SK-N-SH (cell line): ENCODE measurements around the gene MMP28. TPM values are rescaled to one million over a fixed set of nuclear protein-coding genes. Genes with fewer than 3 reads are reported as not detected.

Experiments
- CTCF ChIA-PET: fragments of 300-600, 350-600 bp; formaldehyde crosslinking; extraction: SDS; loops from one replicate; lab custom pipeline; 2021; lab: Yijun Ruan, JAX
- POLR2A ChIA-PET: fragments of 350-600 bp; sonication (Branson Sonifier 250); formaldehyde crosslinking; extraction: SDS; loops from one replicate; lab custom pipeline; 2020; ENCODE audit warnings: antibody characterized with exemption, inconsistent platforms; lab: Yijun Ruan, JAX
- DNase-seq: peaks from one replicate; pipeline ENCODE4 v3.0.0; 2012
- H2AFZ ChIP-seq: fragments of 200-600 bp; sonication (generic); 2 replicates; pipeline ENCODE4 v1.8.1; 2016; ENCODE audit warnings: antibody characterized with exemption, mild to moderate bottlenecking, low read depth
- H3F3A ChIP-seq: fragments of 200-600 bp; sonication (generic); replicated peaks from 2 replicates; pipeline ENCODE3; 2016; ENCODE audit warnings: antibody characterized with exemption, mild to moderate bottlenecking; ENCODE audit not compliant: insufficient read depth
- H3K27ac ChIP-seq, 2 experiments: fragments of 200-500 bp in 1 of 2; fragments of 200-600 bp in 1 of 2; sonication (Bioruptor generic) in 1 of 2; sonication (generic), shearing (Covaris generic) in 1 of 2; 2 replicates each; pipeline versions ENCODE4 v1.5.1 to v1.6.1; 2014 to 2016; ENCODE audit warnings: low read depth in 2 of 2, inconsistent platforms in 1 of 2, low read length in 1 of 2, mild to moderate bottlenecking in 1 of 2, mixed read lengths in 1 of 2
- H3K27me3 ChIP-seq: fragments of 200-600 bp; sonication (generic), shearing (Covaris generic); 2 replicates; pipeline ENCODE4 v1.6.1; 2016; ENCODE audit warnings: mixed run types; ENCODE audit not compliant: insufficient read depth
- H3K36me3 ChIP-seq, 2 experiments: fragments of 200-500 bp in 1 of 2; fragments of 200-600 bp in 1 of 2; sonication (Bioruptor generic) in 1 of 2; sonication (generic) in 1 of 2; replicated peaks in 1 of 2; 2 replicates each; pipeline versions ENCODE3 to v1.5.1; 2014 to 2016; ENCODE audit warnings: low read length in 1 of 2, mild to moderate bottlenecking in 1 of 2; ENCODE audit not compliant: insufficient read depth in 2 of 2, control insufficient read depth in 1 of 2
- H3K4me1 ChIP-seq, 2 experiments: fragments of 200-500 bp in 1 of 2; fragments of 200-600 bp in 1 of 2; sonication (Bioruptor generic) in 1 of 2; sonication (generic), shearing (Covaris generic) in 1 of 2; 2 replicates each; pipeline versions ENCODE4 v1.5.1 to v1.6.1; 2014 to 2016; ENCODE audit warnings: low read depth in 1 of 2, low read length in 1 of 2, mixed run types in 1 of 2; ENCODE audit not compliant: insufficient read depth in 2 of 2, control insufficient read depth in 1 of 2
- H3K4me2 ChIP-seq: fragments of 200-600 bp; sonication (generic), shearing (Covaris generic); 2 replicates; pipeline ENCODE4 v1.6.1; 2017; ENCODE audit warnings: mixed run types
- H3K4me3 ChIP-seq, 2 experiments: fragments of 200-500 bp in 1 of 2; fragments of 200-600 bp in 1 of 2; sonication (Bioruptor generic) in 1 of 2; sonication (generic), shearing (Covaris generic) in 1 of 2; 2 replicates each; pipeline versions ENCODE4 v1.5.1 to v1.8.1; 2014 to 2016; ENCODE audit warnings: low read depth in 2 of 2, inconsistent platforms in 1 of 2, low read length in 1 of 2, mild to moderate bottlenecking in 1 of 2, mixed read lengths in 1 of 2, moderate library complexity in 1 of 2
- H3K79me2 ChIP-seq: fragments of 200-600 bp; sonication (generic); 2 replicates; pipeline ENCODE4 v1.8.1; 2017; ENCODE audit warnings: mild to moderate bottlenecking; ENCODE audit not compliant: insufficient read depth
- H3K9ac ChIP-seq: fragments of 200-600 bp; sonication (generic); 2 replicates; pipeline ENCODE4 v1.6.1; 2017; ENCODE audit warnings: mixed run types
- H3K9me2 ChIP-seq: fragments of 200-600 bp; sonication (generic); 2 replicates; pipeline ENCODE4 v1.6.1; 2017; ENCODE audit warnings: mixed run types
- H3K9me3 ChIP-seq: fragments of 200-600 bp; sonication (generic); 2 replicates; pipeline ENCODE4 v1.6.1; 2017; ENCODE audit warnings: mixed run types, mild to moderate bottlenecking, moderate library complexity
- H4K20me1 ChIP-seq: fragments of 200-600 bp; sonication (generic); 2 replicates; pipeline ENCODE4 v1.6.1; 2017; ENCODE audit warnings: mild to moderate bottlenecking, mixed run types; ENCODE audit not compliant: insufficient read depth
- ELF1 ChIP-seq: IDR thresholded peaks from 2 replicates; pipeline ENCODE4 v1.4.0; 2012
- FOXJ3 ChIP-seq: sonication (generic); formaldehyde crosslinking; IDR thresholded peaks from 2 replicates; pipeline ENCODE4 v1.5.1; 2020; ENCODE audit warnings: mild to moderate bottlenecking, missing genetic modification reagents
- FOXM1 ChIP-seq: IDR thresholded peaks from 2 replicates; pipeline ENCODE4 v1.4.0; 2012; ENCODE audit warnings: low read depth, mild to moderate bottlenecking
- GABPA ChIP-seq: IDR thresholded peaks from 2 replicates; pipeline ENCODE4 v1.4.0; 2012; ENCODE audit warnings: low read depth, mild to moderate bottlenecking
- GATA2 ChIP-seq: sonication (generic); formaldehyde crosslinking; IDR thresholded peaks from 2 replicates; pipeline ENCODE4 v1.5.0; 2020; ENCODE audit warnings: mild to moderate bottlenecking, missing genetic modification reagents
- MEF2A ChIP-seq: IDR thresholded peaks from 2 replicates; pipeline ENCODE4 v1.4.0; 2012; ENCODE audit warnings: low read depth, borderline replicate concordance
- NFIC ChIP-seq: IDR thresholded peaks from 2 replicates; pipeline ENCODE4 v1.4.0; 2012; ENCODE audit warnings: borderline replicate concordance
- NRF1 ChIP-seq: IDR thresholded peaks from 2 replicates; pipeline ENCODE4 v1.6.1; 2012; ENCODE audit warnings: low read depth, mild to moderate bottlenecking, low read length
- RAD21 ChIP-seq: IDR thresholded peaks from 2 replicates; pipeline ENCODE4 v1.6.1; 2012; ENCODE audit warnings: mild to moderate bottlenecking, low read length
- RCOR1 ChIP-seq: fragments of 150-350 bp; IDR thresholded peaks from 2 replicates; pipeline ENCODE4 v1.6.1; 2017; ENCODE audit warnings: antibody characterized with exemption, low read length
- REST ChIP-seq: IDR thresholded peaks from 2 replicates; pipeline ENCODE4 v1.6.1; 2012; ENCODE audit warnings: mild to moderate bottlenecking, low read depth, low read length, moderate library complexity
- RXRA ChIP-seq: IDR thresholded peaks from 2 replicates; pipeline ENCODE4 v1.4.0; 2012; ENCODE audit warnings: low read depth, mild to moderate bottlenecking, borderline replicate concordance
- SIN3A ChIP-seq: IDR thresholded peaks from 2 replicates; pipeline ENCODE4 v1.6.1; 2012; ENCODE audit warnings: low read depth, mild to moderate bottlenecking, low read length, moderate library complexity, borderline replicate concordance
- SMC3 ChIP-seq: IDR thresholded peaks from 2 replicates; pipeline ENCODE4 v1.6.1; 2012; ENCODE audit warnings: low read depth, low read length, improper control_type of control experiment
- TAF1 ChIP-seq: IDR thresholded peaks from 2 replicates; pipeline ENCODE4 v1.6.1; 2012; ENCODE audit warnings: low read depth, mild to moderate bottlenecking, low read length, moderate library complexity, borderline replicate concordance
- TEAD4 ChIP-seq: IDR thresholded peaks from 2 replicates; pipeline ENCODE4 v1.4.0; 2012; ENCODE audit warnings: mild to moderate bottlenecking, borderline replicate concordance; ENCODE audit not compliant: insufficient read depth
- ZBTB33 ChIP-seq: IDR thresholded peaks from 2 replicates; pipeline ENCODE4 v1.4.0; 2012; ENCODE audit warnings: low read depth, borderline replicate concordance
- WGBS: methylation state at CpG from one replicate; pipeline ENCODE4 v1.1.6; 2017; ENCODE audit warnings: low lambda C conversion rate; 5-methylcytosine and 5-hydroxymethylcytosine counted together
- polyA plus RNA-seq, 3 experiments: library from polyadenylated mRNA; depleted of rRNA; stranded (reverse); fragments of >200 nt; gene quantifications; 2 replicates each; pipeline ENCODE4 v1.2.3, GENCODE V29; 2012
- TF ChIP-seq, protein P1 (sequence below): fragments of 150-350 bp; IDR thresholded peaks from 2 replicates; pipeline ENCODE4 v1.6.1; 2017; ENCODE audit warnings: antibody characterized with exemption, low read length, low read depth, borderline replicate concordance

Gene MMP28
- polyA plus RNA-seq, 1 of the 3 experiments (the other 2 are of a cell fraction) = 0.33 TPM

GRCh38 chr17:35765086-35765710 is 30.2 kb downstream of the MMP28 start:
- Histone ChIP-seq H3K9me3 (no peaks in the 10 kb centered on the region), H3F3A (no peaks in the 10 kb centered on the region), H4K20me1 (no peaks in the 10 kb centered on the region), H3K9ac (no peak overlapping the region), H3K27me3 (no peaks in the 10 kb centered on the region), H3K4me2 (no peak overlapping the region), H2AFZ (no peak overlapping the region), H3K9me2 (no peaks in the 10 kb centered on the region), H3K4me1 (peaks cover 0 to 15% of the 10 kb centered on the region in 2 experiments; a peak in 1 of 4 replicates), H3K4me3 (no peak overlapping the region), H3K79me2 (no peaks in the 10 kb centered on the region)
- POLR2A ChIA-PET = interaction anchor here (1.7 to 3.2 kb wide), 2 partner anchors 11 to 43 kb away, joined by 7 to 65 read pairs; partner anchors contain the start of gene TAF15
- WGBS = 84% methylated on average over 10 of the region's 11 CpGs
- DNase-seq = peak; percentile 35
- no peak for TF ChIP-seq TAF1
- TF ChIP-seq ELF1 = no peak
- no peak for TF ChIP-seq REST
- no peak for TF ChIP-seq GATA2 (CRISPR knock-in tag)
- TF ChIP-seq TEAD4 = no peak
- TF ChIP-seq SIN3A = no peak
- TF ChIP-seq MEF2A = no peak
- TF ChIP-seq RCOR1 = no peak
- TF ChIP-seq, protein P1, sequence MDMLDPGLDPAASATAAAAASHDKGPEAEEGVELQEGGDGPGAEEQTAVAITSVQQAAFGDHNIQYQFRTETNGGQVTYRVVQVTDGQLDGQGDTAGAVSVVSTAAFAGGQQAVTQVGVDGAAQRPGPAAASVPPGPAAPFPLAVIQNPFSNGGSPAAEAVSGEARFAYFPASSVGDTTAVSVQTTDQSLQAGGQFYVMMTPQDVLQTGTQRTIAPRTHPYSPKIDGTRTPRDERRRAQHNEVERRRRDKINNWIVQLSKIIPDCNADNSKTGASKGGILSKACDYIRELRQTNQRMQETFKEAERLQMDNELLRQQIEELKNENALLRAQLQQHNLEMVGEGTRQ = no peak
- no peak for TF ChIP-seq GABPA
- TF ChIP-seq RAD21 = no peak
- no peak for TF ChIP-seq FOXM1
- TF ChIP-seq FOXJ3 (CRISPR knock-in tag) = no peak
- no peak for TF ChIP-seq NFIC
- no peak for TF ChIP-seq ZBTB33
- TF ChIP-seq RXRA = no peak
- no peak for TF ChIP-seq NRF1
- no peak for TF ChIP-seq SMC3
- TF ChIP-seq, all 33 proteins: peak for 0
- CTCF ChIA-PET = interaction anchor here (0.8 to 31.2 kb wide), 20 partner anchors 12 to 186 kb away, joined by 3 to 809 read pairs (median 16); partner anchors contain the start of genes GAS2L2, MMP28, PEX12 and RASL10B
- H3K36me3 ChIP-seq = no peaks in the 10 kb centered on the region
- H3K27ac ChIP-seq = peak overlapping the region in 1 of 2 experiments; percentile 19; a peak in 1 of 4 replicates
